Tibial nerve (tissue), 4 donors: ENCODE results near the gene SAFB. TPM values are rescaled to one million over a fixed set of nuclear protein-coding genes. Genes with fewer than 3 reads are reported as not detected.

ENCODE experiments used
- DNase-seq, 2 donors: peaks; one replicate each; pipeline ENCODE4 v3.0.0-alpha.2; 2019; ENCODE audit warnings: low spot score in 2 of 2
- H3K27ac ChIP-seq, 4 donors: fragments of 200-600 bp; sonication (generic) in 3 of 4; one replicate each; pipeline ENCODE4 v1.5.1; 2017 to 2019; ENCODE audit warnings: mild to moderate bottlenecking in 1 of 4
- H3K27me3 ChIP-seq, 2 donors: fragments of 200-600 bp; sonication (generic) in 1 of 2; one replicate each; pipeline versions ENCODE4 v1.5.1 to v1.6.0; 2017 to 2019
- H3K36me3 ChIP-seq, 3 donors: fragments of 200-600 bp; sonication (generic); one replicate each; pipeline ENCODE4 v1.5.1; 2018 to 2019
- H3K4me1 ChIP-seq, 4 donors: fragments of 200-600 bp; sonication (generic) in 3 of 4; one replicate each; pipeline ENCODE4 v1.5.1; 2017 to 2019
- H3K4me3 ChIP-seq, 4 donors: fragments of 200-600 bp; sonication (generic) in 3 of 4; one replicate each; pipeline ENCODE4 v1.5.1; 2017 to 2019; ENCODE audit warnings: mild to moderate bottlenecking in 1 of 4, moderate library complexity in 1 of 4
- H3K9me3 ChIP-seq, 4 donors: fragments of 200-600 bp; sonication (generic) in 3 of 4; one replicate each; pipeline ENCODE4 v1.5.1; 2017 to 2019
- CTCF ChIP-seq, 5 experiments: fragments of 200-600 bp in 3 of 5; fragments of 450-650 bp in 2 of 5; sonication (generic) in 3 of 5; IDR thresholded peaks; one replicate each; pipeline ENCODE4 v1.5.1; 2016 to 2019; ENCODE audit warnings: antibody characterized with exemption in 5 of 5, mild to moderate bottlenecking in 3 of 5, moderate library complexity in 2 of 5
- EP300 ChIP-seq, 2 donors: sonication (generic); formaldehyde crosslinking; IDR thresholded peaks; one replicate each; pipeline ENCODE4 v1.6.1; 2017; ENCODE audit warnings: antibody characterized with exemption in 2 of 2, mild to moderate bottlenecking in 1 of 2
- POLR2A ChIP-seq, 2 donors: fragments of 450-650 bp; IDR thresholded peaks; one replicate each; pipeline ENCODE4 v1.6.1; 2017; ENCODE audit warnings: antibody characterized with exemption in 2 of 2, mild to moderate bottlenecking in 2 of 2, moderate library complexity in 2 of 2
- WGBS, 2 donors: methylation state at CpG; one replicate each; pipeline ENCODE4 v1.1.5; 2018; 5-methylcytosine and 5-hydroxymethylcytosine counted together
- total RNA-seq, 4 donors: library from RNA; depleted of rRNA; stranded (reverse); fragments of >200 nt; gene quantifications; one replicate each; pipeline ENCODE4 v1.1.0, GENCODE V29; 2016

SAFB gene
- total RNA-seq, 4 donors from 2014 or later = 121 to 252 (median 129) TPM

DNA sequence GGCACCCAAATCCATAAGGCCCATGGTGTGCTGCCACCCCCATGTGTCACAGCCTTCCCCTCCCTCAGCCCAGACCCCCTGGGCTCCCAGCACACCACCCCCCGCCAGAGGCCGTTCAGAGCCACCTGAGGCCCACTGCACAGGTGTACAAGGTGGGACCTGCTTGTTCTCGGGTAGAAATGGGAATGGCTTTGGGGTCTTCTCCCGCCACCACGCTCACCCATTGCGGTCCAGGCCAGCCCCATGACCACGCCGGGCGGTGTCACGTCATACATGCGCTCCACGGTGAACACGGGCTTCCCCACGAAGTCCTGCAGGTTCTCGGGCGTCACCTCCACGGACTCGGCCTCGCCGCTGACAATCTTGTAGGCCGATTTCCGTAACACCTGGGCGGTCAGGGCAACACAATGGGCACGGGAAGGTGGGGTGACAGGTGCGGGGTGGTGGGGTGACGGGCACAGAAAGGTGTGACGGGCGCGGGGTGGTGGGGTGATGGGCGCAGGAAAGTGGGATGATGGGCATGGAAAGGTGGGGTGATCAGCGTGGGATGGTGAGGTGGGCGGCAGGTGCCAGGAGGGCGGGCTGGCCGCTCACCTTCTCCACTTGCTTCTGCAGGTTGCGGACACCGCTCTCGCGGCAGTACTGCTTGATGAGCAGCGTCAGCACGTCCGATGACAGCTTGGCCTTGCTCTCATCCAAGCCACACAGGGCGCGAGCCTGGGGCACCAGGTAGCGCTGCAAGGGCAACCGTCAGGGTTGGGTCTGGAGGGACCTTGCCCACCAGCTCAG, 71.5 kb downstream of the SAFB start:
- TF ChIP-seq POLR2A (IDR thresholded peaks at IDR 0.05) = no peak
- no peak for TF ChIP-seq CTCF (IDR thresholded peaks at IDR 0.05)
- no peak for TF ChIP-seq EP300 (IDR thresholded peaks at IDR 0.05)
- Histone ChIP-seq H3K27ac (no peak overlapping the region), H3K4me1 (peaks cover 0 to 34% (median 15%) of the 10 kb centered on the region in 4 donors), H3K36me3 (peaks cover 3 to 80% (median 39%) of the 10 kb centered on the region in 3 donors), H3K4me3 (no peak overlapping the region), H3K27me3 (no peaks in the 10 kb centered on the region), H3K9me3 (no peaks in the 10 kb centered on the region)
- 92% methylated on average over 45 of the region's 45 CpGs for WGBS, 2 donors
- no peak for DNase-seq

DNA sequence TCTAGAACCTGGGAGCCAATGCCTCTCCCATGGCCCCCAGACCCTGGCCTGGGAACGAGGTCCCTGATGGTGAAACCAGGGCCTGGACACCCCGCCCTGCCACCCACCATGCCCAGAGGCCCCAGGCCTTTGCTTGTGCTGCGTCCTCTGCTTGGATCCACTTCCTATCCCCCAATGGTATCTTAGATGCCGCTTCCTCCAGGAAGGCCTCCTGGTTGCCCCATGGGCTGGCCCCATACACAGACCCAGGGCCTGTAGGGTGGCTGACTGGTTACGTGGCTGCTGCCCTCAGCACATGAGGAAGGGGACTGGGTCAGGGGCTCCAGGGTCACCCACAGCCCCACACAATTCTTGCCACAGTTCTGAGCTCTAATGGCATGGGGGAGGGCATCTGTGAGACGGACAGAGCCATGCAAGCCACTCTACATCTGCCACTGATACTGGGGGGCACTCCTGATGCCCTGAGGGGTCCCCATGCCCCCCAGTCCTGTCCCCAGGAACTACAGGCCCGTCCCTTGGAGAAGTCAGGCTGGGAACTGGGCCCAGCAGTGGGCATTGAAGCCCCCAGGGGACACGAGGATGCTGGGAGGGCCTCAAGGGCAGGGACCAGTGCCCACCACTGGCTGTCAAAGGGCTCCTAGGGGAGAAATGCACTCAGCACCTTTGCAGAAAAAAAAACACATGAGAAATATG, 72.2 kb downstream of the SAFB start:
- Histone ChIP-seq H3K9me3 (no peaks in the 10 kb centered on the region), H3K27me3 (no peaks in the 10 kb centered on the region), H3K36me3 (peaks cover 3 to 88% (median 39%) of the 10 kb centered on the region in 3 donors), H3K27ac (no peak overlapping the region), H3K4me3 (no peak overlapping the region), H3K4me1 (peaks cover 0 to 29% (median 13%) of the 10 kb centered on the region in 4 donors)
- no peak for TF ChIP-seq POLR2A (IDR thresholded peaks at IDR 0.05)
- no peak for TF ChIP-seq EP300 (IDR thresholded peaks at IDR 0.05)
- TF ChIP-seq CTCF (IDR thresholded peaks at IDR 0.05) = no peak
- DNase-seq = no peak
- 78 to 89% methylated on average over 7 to 8 of the region's 8 CpGs for WGBS, 2 donors

DNA sequence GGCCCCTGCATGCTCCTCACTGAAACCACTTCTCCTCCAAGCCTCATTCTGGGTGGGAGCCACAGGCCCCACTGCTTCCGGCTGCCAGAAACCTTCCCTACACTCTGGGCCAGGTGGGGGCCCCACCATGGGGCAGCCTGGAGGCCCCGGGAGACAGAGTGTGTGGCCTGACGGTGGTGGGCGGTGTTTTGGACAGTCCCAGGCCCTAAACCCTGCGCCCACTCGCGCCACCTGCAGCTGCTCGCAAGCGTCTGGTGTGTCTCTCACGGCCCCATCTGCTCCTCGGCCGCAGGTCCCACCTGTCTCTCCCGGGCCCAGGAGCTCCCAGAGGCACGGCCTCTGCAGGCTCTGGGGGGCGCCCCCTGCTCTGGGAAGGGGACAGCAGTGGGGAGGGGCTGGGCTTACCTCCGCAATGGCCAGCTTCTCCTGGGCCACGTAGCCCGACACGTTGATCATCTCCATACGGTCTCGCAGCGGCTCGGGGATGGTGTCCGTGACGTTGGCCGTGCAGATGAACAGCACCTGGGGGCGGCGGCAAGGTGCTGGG, 72.8 kb downstream of the SAFB start:
- no peak for DNase-seq
- 82 to 86% methylated on average over 22 of the region's 28 CpGs for WGBS, 2 donors
- TF ChIP-seq EP300 (IDR thresholded peaks at IDR 0.05) (no peak), CTCF (IDR thresholded peaks at IDR 0.05) (no peak), POLR2A (IDR thresholded peaks at IDR 0.05) (no peak)
- no peak overlapping the region for H3K27ac ChIP-seq
- no peaks in the 10 kb centered on the region for H3K27me3 ChIP-seq
- H3K36me3 ChIP-seq = peaks cover 3 to 94% (median 45%) of the 10 kb centered on the region in 3 donors
- no peak overlapping the region for H3K4me3 ChIP-seq
- H3K4me1 ChIP-seq = peaks cover 0 to 28% (median 13%) of the 10 kb centered on the region in 4 donors
- H3K9me3 ChIP-seq = no peaks in the 10 kb centered on the region

- TF ChIP-seq EP300 (IDR thresholded peaks at IDR 0.05) (no peak), POLR2A (IDR thresholded peaks at IDR 0.05) (no peak), CTCF (IDR thresholded peaks at IDR 0.05) (no peak)
- Histone ChIP-seq H3K27me3 (no peaks in the 10 kb centered on the region), H3K4me3 (no peak overlapping the region), H3K36me3 (peaks cover 3 to 100% (median 45%) of the 10 kb centered on the region in 3 donors), H3K27ac (no peak overlapping the region), H3K9me3 (no peaks in the 10 kb centered on the region), H3K4me1 (peaks cover 0 to 21% (median 10%) of the 10 kb centered on the region in 4 donors)
- no peak for DNase-seq
- 78 to 82% methylated on average over 32 to 37 of the region's 42 CpGs for WGBS, 2 donors
Observed at GRCh38 chr19:5696196-5697021, 73.5 kb downstream of the SAFB start.
